HFFc6 (cell line): ENCODE data around the gene ADAMTS13. TPM values are rescaled to one million over a fixed set of nuclear protein-coding genes. Genes with fewer than 3 reads are reported as not detected.

Experiments used
- DNase-seq: peaks from one replicate; pipeline ENCODE4 v3.0.0-alpha.2; 2018
- H3K27ac Mint-ChIP-seq: 2 replicates; pipeline ENCODE4 v1.8.0; 2020; ENCODE audit warnings: mild to moderate bottlenecking, mixed read lengths
- H3K27me3 Mint-ChIP-seq: 2 replicates; pipeline ENCODE4 v1.8.0; 2021; ENCODE audit warnings: mild to moderate bottlenecking, moderate library complexity, mixed read lengths; ENCODE audit not compliant: insufficient read depth
- H3K36me3 Mint-ChIP-seq: 2 replicates; pipeline ENCODE4 v1.8.0; 2021; ENCODE audit warnings: low read depth, mixed read lengths
- H3K4me1 Mint-ChIP-seq: 2 replicates; pipeline ENCODE4 v1.8.0; 2020; ENCODE audit warnings: low read depth, mixed read lengths
- H3K4me3 Mint-ChIP-seq: 2 replicates; pipeline ENCODE4 v1.8.0; 2020; ENCODE audit warnings: mild to moderate bottlenecking, moderate library complexity, mixed read lengths
- H3K9me3 Mint-ChIP-seq: 2 replicates; pipeline ENCODE4 v1.8.0; 2020; ENCODE audit warnings: mild to moderate bottlenecking, mixed read lengths
- total RNA-seq, 6 experiments: library from RNA; stranded (reverse); fragmentation: NEBNext Ultra II Directional; extraction: Animal tissue kit (Norgen Biotek cat#: 25700); gene quantifications; 2 replicates in 1 of 6; 3 replicates in 5 of 6; pipeline ENCODE4 v1.2.3, GENCODE V29; 2021
- TF ChIP-seq, protein P1 (sequence below): fragments of 200-600 bp; sonication (generic); IDR thresholded peaks from 2 replicates; pipeline ENCODE4 v1.5.0; 2021; ENCODE audit warnings: antibody characterized with exemption, mild to moderate bottlenecking

The ADAMTS13 gene
- total RNA-seq, 6 experiments from 2014 or later, result 0.41 to 1.2 (median 0.74) TPM

DNA sequence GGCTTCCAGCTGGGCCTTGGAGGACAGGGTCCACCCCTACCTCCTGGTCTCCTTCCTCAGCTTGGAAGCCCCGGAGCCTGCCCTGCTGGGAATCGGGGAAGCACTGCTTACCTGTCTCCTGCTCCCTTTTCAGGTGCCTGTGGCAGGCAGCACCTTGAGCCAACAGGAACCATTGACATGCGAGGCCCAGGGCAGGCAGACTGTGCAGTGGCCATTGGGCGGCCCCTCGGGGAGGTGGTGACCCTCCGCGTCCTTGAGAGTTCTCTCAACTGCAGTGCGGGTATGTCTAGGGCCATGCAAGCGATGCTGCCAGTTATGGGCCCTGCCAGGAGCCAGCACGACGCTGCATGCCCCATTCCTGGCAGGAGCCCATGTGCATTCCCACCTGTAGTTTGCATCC lies 33.8 kb downstream of the ADAMTS13 start:
- H3K4me3 Mint-ChIP-seq, result no peak overlapping the region
- peaks cover 12% of the 10 kb centered on the region for H3K27me3 Mint-ChIP-seq
- no peaks in the 10 kb centered on the region for H3K4me1 Mint-ChIP-seq
- H3K36me3 Mint-ChIP-seq, result no peaks in the 10 kb centered on the region
- DNase-seq, result no peak
- no peaks in the 10 kb centered on the region for H3K9me3 Mint-ChIP-seq
- H3K27ac Mint-ChIP-seq, result no peak overlapping the region
- TF ChIP-seq, protein P1, sequence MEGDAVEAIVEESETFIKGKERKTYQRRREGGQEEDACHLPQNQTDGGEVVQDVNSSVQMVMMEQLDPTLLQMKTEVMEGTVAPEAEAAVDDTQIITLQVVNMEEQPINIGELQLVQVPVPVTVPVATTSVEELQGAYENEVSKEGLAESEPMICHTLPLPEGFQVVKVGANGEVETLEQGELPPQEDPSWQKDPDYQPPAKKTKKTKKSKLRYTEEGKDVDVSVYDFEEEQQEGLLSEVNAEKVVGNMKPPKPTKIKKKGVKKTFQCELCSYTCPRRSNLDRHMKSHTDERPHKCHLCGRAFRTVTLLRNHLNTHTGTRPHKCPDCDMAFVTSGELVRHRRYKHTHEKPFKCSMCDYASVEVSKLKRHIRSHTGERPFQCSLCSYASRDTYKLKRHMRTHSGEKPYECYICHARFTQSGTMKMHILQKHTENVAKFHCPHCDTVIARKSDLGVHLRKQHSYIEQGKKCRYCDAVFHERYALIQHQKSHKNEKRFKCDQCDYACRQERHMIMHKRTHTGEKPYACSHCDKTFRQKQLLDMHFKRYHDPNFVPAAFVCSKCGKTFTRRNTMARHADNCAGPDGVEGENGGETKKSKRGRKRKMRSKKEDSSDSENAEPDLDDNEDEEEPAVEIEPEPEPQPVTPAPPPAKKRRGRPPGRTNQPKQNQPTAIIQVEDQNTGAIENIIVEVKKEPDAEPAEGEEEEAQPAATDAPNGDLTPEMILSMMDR, result no peak

DNA sequence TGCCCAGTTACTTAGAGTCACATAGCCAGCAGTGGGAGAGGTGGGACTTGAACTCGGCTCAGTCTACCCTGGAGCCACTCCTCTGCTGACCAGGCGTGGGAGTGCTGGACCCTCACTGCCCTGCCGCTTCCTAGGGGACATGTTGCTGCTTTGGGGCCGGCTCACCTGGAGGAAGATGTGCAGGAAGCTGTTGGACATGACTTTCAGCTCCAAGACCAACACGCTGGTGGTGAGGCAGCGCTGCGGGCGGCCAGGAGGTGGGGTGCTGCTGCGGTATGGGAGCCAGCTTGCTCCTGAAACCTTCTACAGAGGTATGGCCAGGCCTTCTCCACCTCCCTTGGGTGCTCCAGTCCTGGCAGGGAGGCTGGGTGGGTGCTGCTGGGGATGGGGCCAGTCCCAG lies 34.2 kb downstream of the ADAMTS13 start:
- Mint-ChIP-seq H3K9me3 (no peaks in the 10 kb centered on the region), H3K27me3 (peaks cover 12% of the 10 kb centered on the region), H3K4me1 (no peaks in the 10 kb centered on the region), H3K4me3 (no peak overlapping the region), H3K27ac (no peak overlapping the region), H3K36me3 (no peaks in the 10 kb centered on the region)
- TF ChIP-seq, protein P1, result peak; percentile 25; the same call in 1 of the 2 replicates
- no peak for DNase-seq

DNA sequence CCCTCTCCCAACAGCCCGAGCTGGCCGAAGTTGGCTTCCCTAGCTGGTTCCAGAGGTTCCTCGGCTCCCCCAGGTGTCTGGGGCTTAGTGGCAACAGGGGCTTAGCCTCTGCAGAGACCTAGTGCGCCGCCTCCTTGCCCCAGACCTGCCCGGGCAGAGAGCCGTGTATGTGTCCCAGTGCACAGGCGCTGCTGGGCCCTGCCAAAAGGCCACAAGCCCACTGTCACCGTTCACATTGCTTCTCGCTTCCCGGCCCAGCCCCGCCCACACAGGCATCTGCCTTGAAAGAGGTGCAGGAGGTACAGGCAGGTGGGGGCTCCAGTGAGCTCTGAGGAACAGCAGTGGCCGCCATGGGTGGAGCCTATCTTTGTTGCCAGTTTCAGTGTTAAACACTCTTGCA lies 35.1 kb downstream of the ADAMTS13 start:
- no peak for DNase-seq
- Mint-ChIP-seq H3K4me1 (no peaks in the 10 kb centered on the region), H3K4me3 (no peak overlapping the region), H3K9me3 (no peaks in the 10 kb centered on the region), H3K27me3 (peaks cover 12% of the 10 kb centered on the region), H3K27ac (no peak overlapping the region), H3K36me3 (no peaks in the 10 kb centered on the region)
- TF ChIP-seq, protein P1, result no peak

DNA sequence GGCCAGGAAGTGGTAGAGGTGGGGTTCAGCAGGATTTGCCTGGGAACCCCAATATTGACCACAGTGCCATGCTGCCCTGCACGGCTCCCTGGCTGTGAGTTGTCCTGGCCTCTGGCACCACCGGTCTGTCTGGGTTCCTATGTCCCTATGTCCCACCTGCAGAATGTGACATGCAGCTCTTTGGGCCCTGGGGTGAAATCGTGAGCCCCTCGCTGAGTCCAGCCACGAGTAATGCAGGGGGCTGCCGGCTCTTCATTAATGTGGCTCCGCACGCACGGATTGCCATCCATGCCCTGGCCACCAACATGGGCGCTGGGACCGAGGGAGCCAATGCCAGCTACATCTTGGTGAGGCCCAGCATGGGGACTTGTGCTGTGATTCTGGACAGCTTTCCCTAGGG lies 35.6 kb downstream of the ADAMTS13 start:
- TF ChIP-seq, protein P1, result no peak
- DNase-seq, result no peak
- no peaks in the 10 kb centered on the region for H3K4me1 Mint-ChIP-seq
- H3K27ac Mint-ChIP-seq, result no peak overlapping the region
- H3K4me3 Mint-ChIP-seq, result no peak overlapping the region
- H3K27me3 Mint-ChIP-seq, result peaks cover 12% of the 10 kb centered on the region
- H3K36me3 Mint-ChIP-seq, result no peaks in the 10 kb centered on the region
- no peaks in the 10 kb centered on the region for H3K9me3 Mint-ChIP-seq

DNA sequence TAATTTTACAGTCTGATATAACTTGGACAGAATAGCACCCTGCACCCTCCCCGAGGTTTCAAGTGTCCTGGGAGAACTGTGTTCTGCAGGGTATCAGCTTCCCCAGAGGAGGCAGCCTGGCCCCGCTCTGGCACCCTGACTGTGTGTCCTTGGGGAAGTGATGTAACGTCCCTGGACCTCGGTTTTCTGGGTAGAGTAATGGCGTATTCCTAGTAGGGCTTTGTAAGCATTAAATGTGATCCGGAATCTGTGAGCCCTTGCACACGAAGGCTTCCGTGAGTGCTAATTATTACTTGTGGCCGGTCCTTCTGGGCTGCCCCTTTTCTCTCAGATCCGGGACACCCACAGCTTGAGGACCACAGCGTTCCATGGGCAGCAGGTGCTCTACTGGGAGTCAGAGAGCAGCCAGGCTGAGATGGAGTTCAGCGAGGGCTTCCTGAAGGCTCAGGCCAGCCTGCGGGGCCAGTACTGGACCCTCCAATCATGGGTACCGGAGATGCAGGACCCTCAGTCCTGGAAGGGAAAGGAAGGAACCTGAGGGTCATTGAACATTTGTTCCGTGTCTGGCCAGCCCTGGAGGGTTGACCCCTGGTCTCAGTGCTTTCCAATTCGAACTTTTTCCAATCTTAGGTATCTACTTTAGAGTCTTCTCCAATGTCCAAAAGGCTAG lies 36.6 kb downstream of the ADAMTS13 start:
- H3K4me1 Mint-ChIP-seq, result no peaks in the 10 kb centered on the region
- TF ChIP-seq, protein P1, result no peak
- peak overlapping the region; percentile 91 for H3K4me3 Mint-ChIP-seq
- H3K9me3 Mint-ChIP-seq, result no peaks in the 10 kb centered on the region
- H3K27ac Mint-ChIP-seq, result no peak overlapping the region
- no peak for DNase-seq
- H3K27me3 Mint-ChIP-seq, result peaks cover 12% of the 10 kb centered on the region
- no peaks in the 10 kb centered on the region for H3K36me3 Mint-ChIP-seq
